ENCODE results near the gene DUSP21.

DNA sequence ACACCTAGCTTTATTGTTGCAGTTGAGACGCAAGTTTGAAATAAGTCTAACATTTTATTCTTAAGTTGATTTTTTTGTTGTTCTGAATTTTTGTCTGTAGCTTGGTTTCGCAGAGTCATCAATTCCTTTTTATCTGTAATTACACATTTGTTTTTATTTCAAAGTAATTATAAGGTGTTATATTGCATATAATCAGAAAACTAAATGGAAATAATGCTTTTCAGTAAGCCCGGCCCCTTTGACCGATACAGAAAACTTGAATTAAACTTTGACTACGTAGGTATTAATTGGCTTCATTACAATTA is 31.3 kb downstream of the DUSP21 start:
- TF ChIP-seq POLR2AphosphoS2 (conservative IDR thresholded peaks at IDR 0.05; ENCODE audit: low read length): no peak
- TF ChIP-seq, protein P1, sequence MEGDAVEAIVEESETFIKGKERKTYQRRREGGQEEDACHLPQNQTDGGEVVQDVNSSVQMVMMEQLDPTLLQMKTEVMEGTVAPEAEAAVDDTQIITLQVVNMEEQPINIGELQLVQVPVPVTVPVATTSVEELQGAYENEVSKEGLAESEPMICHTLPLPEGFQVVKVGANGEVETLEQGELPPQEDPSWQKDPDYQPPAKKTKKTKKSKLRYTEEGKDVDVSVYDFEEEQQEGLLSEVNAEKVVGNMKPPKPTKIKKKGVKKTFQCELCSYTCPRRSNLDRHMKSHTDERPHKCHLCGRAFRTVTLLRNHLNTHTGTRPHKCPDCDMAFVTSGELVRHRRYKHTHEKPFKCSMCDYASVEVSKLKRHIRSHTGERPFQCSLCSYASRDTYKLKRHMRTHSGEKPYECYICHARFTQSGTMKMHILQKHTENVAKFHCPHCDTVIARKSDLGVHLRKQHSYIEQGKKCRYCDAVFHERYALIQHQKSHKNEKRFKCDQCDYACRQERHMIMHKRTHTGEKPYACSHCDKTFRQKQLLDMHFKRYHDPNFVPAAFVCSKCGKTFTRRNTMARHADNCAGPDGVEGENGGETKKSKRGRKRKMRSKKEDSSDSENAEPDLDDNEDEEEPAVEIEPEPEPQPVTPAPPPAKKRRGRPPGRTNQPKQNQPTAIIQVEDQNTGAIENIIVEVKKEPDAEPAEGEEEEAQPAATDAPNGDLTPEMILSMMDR (IDR thresholded peaks at IDR 0.05): no peak
- TF ChIP-seq RCOR1 (IDR thresholded peaks at IDR 0.05; ENCODE audit: low read depth, low read length): no peak
- TF ChIP-seq FOSL2 (IDR thresholded peaks at IDR 0.05): no peak
- TF ChIP-seq FOSL2 (CRISPR knock-in tag; IDR thresholded peaks at IDR 0.05): no peak
- TF ChIP-seq PHF8 (IDR thresholded peaks at IDR 0.05; ENCODE audit: borderline replicate concordance, low read depth): no peak
- TF ChIP-seq EP300 (IDR thresholded peaks at IDR 0.05): no peak
- TF ChIP-seq POLR2A (IDR thresholded peaks at IDR 0.05; ENCODE audit: low read length): no peak
